ENCODE measurements around the gene RNASE4.
"Not testable (repeated sequence)": the region's sequence is repeated elsewhere in the genome, so short reads cannot be mapped to it uniquely, and the experiment has no call there.

Gene RNASE4

GRCh38 chr14:20722016-20722415 is 37.7 kb downstream of the RNASE4 start:
- H3K4me3 ChIP-seq (ENCODE audit: low read depth, low read length) = no peak overlapping the region
- TF ChIP-seq, protein P1, sequence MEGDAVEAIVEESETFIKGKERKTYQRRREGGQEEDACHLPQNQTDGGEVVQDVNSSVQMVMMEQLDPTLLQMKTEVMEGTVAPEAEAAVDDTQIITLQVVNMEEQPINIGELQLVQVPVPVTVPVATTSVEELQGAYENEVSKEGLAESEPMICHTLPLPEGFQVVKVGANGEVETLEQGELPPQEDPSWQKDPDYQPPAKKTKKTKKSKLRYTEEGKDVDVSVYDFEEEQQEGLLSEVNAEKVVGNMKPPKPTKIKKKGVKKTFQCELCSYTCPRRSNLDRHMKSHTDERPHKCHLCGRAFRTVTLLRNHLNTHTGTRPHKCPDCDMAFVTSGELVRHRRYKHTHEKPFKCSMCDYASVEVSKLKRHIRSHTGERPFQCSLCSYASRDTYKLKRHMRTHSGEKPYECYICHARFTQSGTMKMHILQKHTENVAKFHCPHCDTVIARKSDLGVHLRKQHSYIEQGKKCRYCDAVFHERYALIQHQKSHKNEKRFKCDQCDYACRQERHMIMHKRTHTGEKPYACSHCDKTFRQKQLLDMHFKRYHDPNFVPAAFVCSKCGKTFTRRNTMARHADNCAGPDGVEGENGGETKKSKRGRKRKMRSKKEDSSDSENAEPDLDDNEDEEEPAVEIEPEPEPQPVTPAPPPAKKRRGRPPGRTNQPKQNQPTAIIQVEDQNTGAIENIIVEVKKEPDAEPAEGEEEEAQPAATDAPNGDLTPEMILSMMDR (IDR thresholded peaks at IDR 0.05; ENCODE audit: low read depth, low read length) = no peak
- TF ChIP-seq, protein P2, sequence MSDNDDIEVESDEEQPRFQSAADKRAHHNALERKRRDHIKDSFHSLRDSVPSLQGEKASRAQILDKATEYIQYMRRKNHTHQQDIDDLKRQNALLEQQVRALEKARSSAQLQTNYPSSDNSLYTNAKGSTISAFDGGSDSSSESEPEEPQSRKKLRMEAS (IDR thresholded peaks at IDR 0.05; ENCODE audit: low read depth, low read length) = no peak
- TF ChIP-seq MYC (IDR thresholded peaks at IDR 0.05; ENCODE audit: low read depth, low read length) (no peak), POLR2A (IDR thresholded peaks at IDR 0.05; ENCODE audit: extremely low read depth, insufficient read length) (no peak)
- DNase-seq (ENCODE audit: low read depth) = no peak

- no peak for DNase-seq (ENCODE audit: low read depth)
- TF ChIP-seq POLR2A (IDR thresholded peaks at IDR 0.05; ENCODE audit: extremely low read depth, insufficient read length) (no peak), MYC (IDR thresholded peaks at IDR 0.05; ENCODE audit: low read depth, low read length) (no peak)
- TF ChIP-seq, protein P1 (IDR thresholded peaks at IDR 0.05; ENCODE audit: low read depth, low read length) = no peak
- TF ChIP-seq, protein P2 (IDR thresholded peaks at IDR 0.05; ENCODE audit: low read depth, low read length) = no peak
- H3K4me3 ChIP-seq (ENCODE audit: low read depth, low read length) = no peak overlapping the region
Observed at GRCh38 chr14:20723488-20723887, 39.1 kb downstream of the RNASE4 start.

DNA sequence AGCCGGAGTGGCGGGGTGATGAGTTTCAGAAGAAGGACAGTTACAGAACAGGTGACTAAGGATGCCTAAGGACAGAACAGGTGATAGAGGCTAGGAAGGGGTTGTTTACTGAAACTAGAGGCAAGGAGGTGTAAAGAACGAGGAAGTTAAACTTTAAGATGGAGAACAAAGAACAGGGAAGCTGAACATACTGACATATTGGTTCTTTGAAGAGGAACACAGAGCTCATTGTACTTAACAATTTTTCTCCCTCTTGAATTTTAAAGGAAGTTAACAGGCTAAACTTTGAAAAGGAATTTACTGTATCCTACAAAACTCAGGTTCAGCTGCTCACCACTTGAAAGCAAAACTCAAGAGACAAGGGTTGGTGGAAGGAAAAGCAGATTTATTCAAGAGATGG is 41.8 kb downstream of the RNASE4 start:
- H3K4me3 ChIP-seq (ENCODE audit: low read depth, low read length) = not testable (repeated sequence)

GRCh38 chr14:20726531-20726930 is 42.2 kb downstream of the RNASE4 start:
- no peak overlapping the region for H3K4me3 ChIP-seq (ENCODE audit: low read depth, low read length)
- TF ChIP-seq, protein P1 (IDR thresholded peaks at IDR 0.05; ENCODE audit: low read depth, low read length) = no peak
- no peak for TF ChIP-seq POLR2A (IDR thresholded peaks at IDR 0.05; ENCODE audit: extremely low read depth, insufficient read length)
- TF ChIP-seq, protein P2 (IDR thresholded peaks at IDR 0.05; ENCODE audit: low read depth, low read length) = no peak
- no peak for TF ChIP-seq MYC (IDR thresholded peaks at IDR 0.05; ENCODE audit: low read depth, low read length)
- DNase-seq (ENCODE audit: low read depth) = no peak

More for the DNA sequence above, 41.8 kb downstream of the RNASE4 start:
- not testable (repeated sequence) for DNase-seq (ENCODE audit: low read depth)

GRCh38 chr14:20730891-20731290 is 46.5 kb downstream of the RNASE4 start:
- TF ChIP-seq, protein P2 (IDR thresholded peaks at IDR 0.05; ENCODE audit: low read depth, low read length) = no peak
- TF ChIP-seq, protein P1 (IDR thresholded peaks at IDR 0.05; ENCODE audit: low read depth, low read length) = no peak
- TF ChIP-seq MYC (IDR thresholded peaks at IDR 0.05; ENCODE audit: low read depth, low read length) = no peak
- no peak for TF ChIP-seq POLR2A (IDR thresholded peaks at IDR 0.05; ENCODE audit: extremely low read depth, insufficient read length)
- no peak for DNase-seq (ENCODE audit: low read depth)
- no peak overlapping the region for H3K4me3 ChIP-seq (ENCODE audit: low read depth, low read length)

GRCh38 chr14:20732477-20732876 is 48.1 kb downstream of the RNASE4 start:
- no peak for DNase-seq (ENCODE audit: low read depth)
- TF ChIP-seq, protein P1 (IDR thresholded peaks at IDR 0.05; ENCODE audit: low read depth, low read length) = no peak
- TF ChIP-seq, protein P2 (IDR thresholded peaks at IDR 0.05; ENCODE audit: low read depth, low read length) = no peak
- TF ChIP-seq MYC (IDR thresholded peaks at IDR 0.05; ENCODE audit: low read depth, low read length) (no peak), POLR2A (IDR thresholded peaks at IDR 0.05; ENCODE audit: extremely low read depth, insufficient read length) (no peak)
- H3K4me3 ChIP-seq (ENCODE audit: low read depth, low read length) = no peak overlapping the region
